IPS-18a (cell line): ENCODE measurements around the gene STK32B.
"Not testable (repeated sequence)": the region's sequence is repeated elsewhere in the genome, so short reads cannot be mapped to it uniquely, and the experiment has no call there.

Experiments used
- H3K27ac ChIP-seq: one replicate; pipeline ENCODE4 v1.5.1; 2013; ENCODE audit warnings: low read length
- H3K27me3 ChIP-seq: one replicate; pipeline ENCODE4 v1.6.1; 2013; ENCODE audit warnings: mild to moderate bottlenecking, low read length; ENCODE audit not compliant: control insufficient read depth, insufficient read depth
- H3K36me3 ChIP-seq: one replicate; pipeline ENCODE4 v1.6.1; 2013; ENCODE audit warnings: low read depth, low read length; ENCODE audit not compliant: control insufficient read depth
- H3K4me1 ChIP-seq: one replicate; pipeline ENCODE4 v1.6.1; 2013; ENCODE audit warnings: low read depth, low read length; ENCODE audit not compliant: control insufficient read depth
- H3K4me3 ChIP-seq: one replicate; pipeline ENCODE4 v1.5.1; 2013; ENCODE audit warnings: low read length
- H3K9ac ChIP-seq: one replicate; pipeline ENCODE4 v1.6.1; 2013; ENCODE audit warnings: mild to moderate bottlenecking, low read length, moderate library complexity
- H3K9me3 ChIP-seq: one replicate; pipeline ENCODE4 v1.6.1; 2013; ENCODE audit warnings: low read depth, low read length; ENCODE audit not compliant: control insufficient read depth

The STK32B gene

GRCh38 chr4:5217421-5217820, 166.1 kb downstream of the STK32B start:
- Histone ChIP-seq H3K4me3 (no peak overlapping the region), H3K27ac (no peak overlapping the region), H3K36me3 (no peaks in the 10 kb centered on the region), H3K9me3 (no peaks in the 10 kb centered on the region), H3K9ac (no peak overlapping the region), H3K27me3 (no peaks in the 10 kb centered on the region), H3K4me1 (peaks cover 10% of the 10 kb centered on the region)

DNA sequence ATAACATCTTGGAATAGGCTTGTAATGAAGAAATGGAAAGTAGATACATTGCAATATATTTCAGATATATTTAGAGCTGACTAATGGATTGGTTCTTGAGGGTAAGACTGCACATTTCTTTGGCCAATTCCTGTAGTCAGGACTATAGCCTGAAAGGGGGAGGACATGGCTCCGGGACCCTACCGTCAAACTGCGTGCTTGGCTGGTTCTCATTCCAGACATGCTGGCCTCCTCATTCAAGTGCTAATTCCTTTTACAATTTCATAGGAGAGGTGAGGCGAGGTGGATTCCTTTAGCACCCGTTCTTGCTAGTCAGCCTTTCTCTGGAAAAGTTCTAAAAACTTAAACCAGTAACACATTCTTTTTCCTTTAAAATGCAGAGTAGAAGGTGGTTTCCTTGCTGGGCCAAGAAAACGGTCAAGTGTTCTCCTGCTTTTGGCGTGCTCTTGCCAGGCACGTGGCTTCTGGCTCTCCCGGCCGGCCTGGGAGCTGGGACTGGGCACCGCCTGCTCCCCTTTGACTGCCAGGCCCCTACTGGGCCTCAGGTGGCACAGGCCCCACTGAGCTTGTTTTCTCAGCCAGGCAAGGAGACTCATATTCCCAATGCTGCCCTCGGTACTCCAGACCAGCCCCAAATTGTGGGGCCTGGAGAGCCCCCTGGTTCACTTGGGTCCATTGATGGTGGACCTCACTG, 167.2 kb downstream of the STK32B start:
- H3K9ac ChIP-seq = no peak overlapping the region
- H3K4me3 ChIP-seq = no peak overlapping the region
- H3K4me1 ChIP-seq = peaks cover 10% of the 10 kb centered on the region
- H3K27me3 ChIP-seq = no peaks in the 10 kb centered on the region
- no peak overlapping the region for H3K27ac ChIP-seq
- H3K9me3 ChIP-seq = no peaks in the 10 kb centered on the region
- no peaks in the 10 kb centered on the region for H3K36me3 ChIP-seq

- H3K27me3 ChIP-seq = no peaks in the 10 kb centered on the region
- H3K4me3 ChIP-seq = no peak overlapping the region
- no peak overlapping the region for H3K9ac ChIP-seq
- H3K9me3 ChIP-seq = no peaks in the 10 kb centered on the region
- no peaks in the 10 kb centered on the region for H3K36me3 ChIP-seq
- no peak overlapping the region for H3K27ac ChIP-seq
- H3K4me1 ChIP-seq = peaks cover 10% of the 10 kb centered on the region
These were observed 168.7 kb downstream of the STK32B start for GRCh38 chr4:5220028-5220427.

DNA sequence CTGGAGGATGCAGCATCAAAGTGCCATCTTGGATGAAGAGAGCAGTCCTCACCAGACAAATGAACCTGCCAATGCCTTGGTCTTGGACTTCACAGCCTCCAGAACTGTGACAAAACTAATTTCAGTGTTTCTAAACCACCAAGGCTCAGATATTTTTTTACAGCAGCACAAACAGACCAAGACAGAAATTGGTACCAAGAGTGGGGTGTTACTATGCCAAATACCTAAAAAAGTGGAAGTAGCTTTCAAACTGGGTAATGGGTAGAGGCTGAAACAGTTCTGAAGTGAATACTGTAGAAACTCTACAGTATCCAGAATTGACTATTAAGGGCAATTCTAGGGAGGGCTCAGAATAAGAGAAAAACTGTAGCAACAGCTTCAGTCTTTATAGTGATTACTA, 170.8 kb downstream of the STK32B start:
- H3K27me3 ChIP-seq = no peaks in the 10 kb centered on the region
- H3K9ac ChIP-seq = no peak overlapping the region
- no peak overlapping the region for H3K4me3 ChIP-seq
- peaks cover 3% of the 10 kb centered on the region for H3K4me1 ChIP-seq
- H3K36me3 ChIP-seq = no peaks in the 10 kb centered on the region
- H3K27ac ChIP-seq = no peak overlapping the region
- H3K9me3 ChIP-seq = no peaks in the 10 kb centered on the region

GRCh38 chr4:5222951-5223350, 171.7 kb downstream of the STK32B start:
- H3K9ac ChIP-seq = no peak overlapping the region

DNA sequence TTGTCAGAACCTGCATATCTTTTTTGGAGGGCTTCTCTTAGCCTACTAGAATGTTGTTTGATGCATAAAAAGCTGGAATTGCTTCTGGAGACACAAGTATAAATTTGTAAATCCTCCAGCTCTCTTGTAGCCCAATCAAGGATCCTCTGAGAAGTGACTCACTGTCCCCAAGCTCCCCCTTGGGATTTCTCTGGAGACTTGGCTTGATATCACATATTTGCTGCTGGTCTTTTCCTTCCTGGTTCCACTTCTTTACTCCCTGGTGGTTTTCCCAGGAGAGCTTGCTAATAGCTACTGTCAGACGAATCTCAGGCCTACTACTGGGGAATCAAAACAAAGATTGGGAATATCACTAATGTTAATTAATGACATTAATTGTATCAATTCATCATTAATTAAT, 173.1 kb downstream of the STK32B start:
- Histone ChIP-seq H3K36me3 (no peaks in the 10 kb centered on the region), H3K9ac (no peak overlapping the region), H3K4me1 (no peaks in the 10 kb centered on the region), H3K4me3 (no peak overlapping the region), H3K27me3 (no peaks in the 10 kb centered on the region), H3K9me3 (no peaks in the 10 kb centered on the region), H3K27ac (no peak overlapping the region)

More at GRCh38 chr4:5222951-5223350, 171.7 kb downstream of the STK32B start:
- Histone ChIP-seq H3K27ac (no peak overlapping the region), H3K4me1 (no peaks in the 10 kb centered on the region), H3K4me3 (no peak overlapping the region), H3K27me3 (no peaks in the 10 kb centered on the region), H3K9me3 (no peaks in the 10 kb centered on the region), H3K36me3 (no peaks in the 10 kb centered on the region)

DNA sequence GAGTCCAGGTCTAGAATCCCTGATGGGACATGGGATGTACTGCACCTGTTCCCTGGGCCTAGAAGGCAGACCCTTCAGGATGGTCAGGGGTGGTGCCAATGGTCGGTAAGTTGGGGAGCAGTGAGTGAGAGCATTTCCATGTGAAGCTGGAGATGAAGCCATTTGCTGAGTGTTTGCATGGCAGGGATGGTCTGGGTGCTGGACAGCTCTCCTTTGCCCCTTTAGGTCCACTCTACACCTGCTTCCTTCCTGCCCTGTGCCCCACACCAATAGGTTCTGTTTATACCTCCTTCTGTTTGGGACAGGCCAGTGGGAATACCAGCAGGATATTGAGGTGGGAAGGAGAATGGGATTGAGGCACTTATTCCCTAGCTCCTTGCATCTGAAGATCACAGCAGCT, 181.3 kb downstream of the STK32B start:
- Histone ChIP-seq H3K4me3 (no peak overlapping the region), H3K9ac (no peak overlapping the region), H3K27me3 (no peaks in the 10 kb centered on the region), H3K9me3 (no peaks in the 10 kb centered on the region), H3K4me1 (no peaks in the 10 kb centered on the region), H3K36me3 (no peaks in the 10 kb centered on the region), H3K27ac (no peak overlapping the region)

GRCh38 chr4:5237086-5237660, 185.9 kb downstream of the STK32B start:
- Histone ChIP-seq H3K36me3 (no peaks in the 10 kb centered on the region), H3K9me3 (no peaks in the 10 kb centered on the region), H3K4me3 (no peak overlapping the region), H3K4me1 (no peaks in the 10 kb centered on the region), H3K27me3 (no peaks in the 10 kb centered on the region), H3K9ac (no peak overlapping the region), H3K27ac (no peak overlapping the region)

- H3K36me3 ChIP-seq = no peaks in the 10 kb centered on the region
- no peak overlapping the region for H3K4me3 ChIP-seq
- no peaks in the 10 kb centered on the region for H3K27me3 ChIP-seq
- no peak overlapping the region for H3K27ac ChIP-seq
- H3K4me1 ChIP-seq = no peaks in the 10 kb centered on the region
- H3K9ac ChIP-seq = no peak overlapping the region
- H3K9me3 ChIP-seq = no peaks in the 10 kb centered on the region
These were observed 186.9 kb downstream of the STK32B start for GRCh38 chr4:5238173-5238572.

DNA sequence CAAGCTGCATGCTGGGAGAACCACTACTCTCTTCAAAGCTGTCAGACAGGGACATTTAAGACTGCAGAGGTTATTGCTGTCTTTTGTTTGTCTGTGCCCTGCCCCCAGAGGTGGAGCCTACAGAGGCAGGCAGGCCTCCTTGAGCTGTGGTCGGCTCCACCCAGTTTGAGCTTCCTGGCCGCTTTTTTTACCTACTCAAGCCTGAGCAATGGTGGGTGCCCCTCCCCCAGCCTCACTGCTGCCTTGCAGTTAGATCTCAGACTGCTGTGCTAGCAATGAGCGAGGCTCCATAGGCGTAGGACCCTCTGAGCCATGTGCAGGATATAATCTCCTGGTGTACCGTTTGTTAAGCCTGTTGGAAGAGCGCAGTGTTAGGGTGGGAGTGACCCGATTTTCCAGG, 195.8 kb downstream of the STK32B start:
- not testable (repeated sequence) for H3K27ac ChIP-seq, H3K9ac ChIP-seq, H3K4me3 ChIP-seq, H3K36me3 ChIP-seq, H3K4me1 ChIP-seq, H3K27me3 ChIP-seq, H3K9me3 ChIP-seq

- Histone ChIP-seq H3K36me3 (no peaks in the 10 kb centered on the region), H3K4me3 (no peak overlapping the region), H3K4me1 (no peaks in the 10 kb centered on the region), H3K27ac (no peak overlapping the region), H3K9ac (no peak overlapping the region), H3K27me3 (no peaks in the 10 kb centered on the region), H3K9me3 (peaks cover 7% of the 10 kb centered on the region)
These were observed 196.5 kb downstream of the STK32B start for GRCh38 chr4:5247735-5248134.

DNA sequence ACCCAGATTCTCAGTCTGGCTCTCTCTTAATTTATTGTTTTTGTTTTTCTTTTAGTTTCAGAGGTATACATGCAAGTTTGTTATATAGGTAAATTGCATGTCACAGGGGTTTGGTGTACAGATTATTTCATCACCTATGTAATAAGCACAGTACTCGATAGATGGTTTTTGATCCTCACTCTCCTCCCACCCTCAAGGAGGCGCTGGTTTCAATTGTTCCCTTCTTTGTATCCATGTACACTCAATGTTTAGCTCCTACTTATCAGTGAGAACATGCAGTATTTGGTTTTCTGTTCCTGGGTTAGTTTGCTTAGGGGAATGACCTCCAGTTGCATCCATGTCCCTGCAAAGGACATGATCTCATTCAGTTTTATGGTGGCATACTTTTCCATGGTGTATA, 198.4 kb downstream of the STK32B start:
- no peak overlapping the region for H3K27ac ChIP-seq
- H3K4me1 ChIP-seq = no peaks in the 10 kb centered on the region
- H3K9ac ChIP-seq = no peak overlapping the region
- peaks cover 7% of the 10 kb centered on the region for H3K9me3 ChIP-seq
- H3K36me3 ChIP-seq = no peaks in the 10 kb centered on the region
- no peak overlapping the region for H3K4me3 ChIP-seq
- no peaks in the 10 kb centered on the region for H3K27me3 ChIP-seq
